Measurements from ENCODE around the gene TSPAN4. TPM values are rescaled to one million over a fixed set of nuclear protein-coding genes. Genes with fewer than 3 reads are reported as not detected.
A peak's percentile ranks its signal among the peaks of the same experiment; 100 is the strongest.

Gene TSPAN4
- total and polyA plus RNA-seq, 2 of the 13 experiments (the other 11 are each of a cell fraction or from before 2014, with no cell fraction given): 31.7 to 68.3 TPM

DNA sequence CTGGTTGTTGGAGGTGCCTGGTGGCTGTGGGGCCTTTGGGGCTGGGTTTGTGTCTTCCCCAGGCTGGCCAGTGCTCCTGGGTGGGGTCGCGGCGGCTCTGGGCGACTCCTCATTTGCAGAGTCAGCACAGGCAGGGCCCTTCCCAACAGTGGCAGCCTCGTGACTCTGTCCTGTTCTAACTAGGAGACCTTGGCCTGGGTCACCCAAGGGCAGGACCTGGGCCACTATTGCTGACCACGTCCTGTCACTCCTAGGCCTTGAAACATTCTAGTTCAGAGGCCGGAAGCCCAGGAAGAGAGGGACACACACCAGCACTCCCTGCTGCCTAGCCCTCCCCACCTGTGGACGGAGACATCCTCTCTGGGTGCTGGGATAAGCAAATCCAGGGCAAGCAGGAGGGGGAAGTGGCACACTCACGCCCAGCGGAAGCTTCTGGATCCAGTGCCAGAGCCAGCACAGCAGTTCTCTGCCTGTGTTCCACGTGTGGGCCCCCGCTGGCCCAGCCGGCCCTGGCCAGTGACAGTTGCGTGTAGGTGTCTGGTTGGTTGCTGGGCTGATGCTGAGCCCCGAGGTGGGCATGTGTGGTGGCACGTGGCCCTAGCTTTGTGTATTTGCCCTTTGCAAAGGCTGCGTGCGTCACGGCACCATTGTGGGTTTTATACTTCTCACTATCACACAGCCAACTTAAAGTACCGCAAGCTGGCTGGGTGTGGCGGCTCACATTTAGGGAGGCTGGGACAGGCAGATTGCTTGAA, 72.3 kb downstream of the TSPAN4 start (continued):
- TF ChIP-seq DPF2 (CRISPR knock-in tag; IDR thresholded peaks at IDR 0.05; ENCODE audit: borderline replicate concordance, low read depth): peak; percentile 45; the same call in 1 of the 2 replicates
- TF ChIP-seq MXD4 (CRISPR knock-in tag; IDR thresholded peaks at IDR 0.05): peak; percentile 17; the same call in 1 of the 2 replicates
- no peak for TF ChIP-seq MBD4 (IDR thresholded peaks at IDR 0.05; ENCODE audit: borderline replicate concordance, low read length)
- TF ChIP-seq ZC3H4 (CRISPR knock-in tag; IDR thresholded peaks at IDR 0.05; ENCODE audit: borderline replicate concordance): no peak
- TF ChIP-seq CREM (IDR thresholded peaks at IDR 0.05): peak; percentile 37; the same call in 1 of the 2 replicates
- no peak for TF ChIP-seq CREM (CRISPR knock-in tag; IDR thresholded peaks at IDR 0.05)
- TF ChIP-seq ZIK1 (CRISPR knock-in tag; IDR thresholded peaks at IDR 0.05; ENCODE audit: borderline replicate concordance, low read depth): peak; percentile 34; the same call in 1 of the 2 replicates
- TF ChIP-seq ZFX (CRISPR knock-in tag; IDR thresholded peaks at IDR 0.05; ENCODE audit: low read depth): peak; percentile 94
- TF ChIP-seq, protein P1, sequence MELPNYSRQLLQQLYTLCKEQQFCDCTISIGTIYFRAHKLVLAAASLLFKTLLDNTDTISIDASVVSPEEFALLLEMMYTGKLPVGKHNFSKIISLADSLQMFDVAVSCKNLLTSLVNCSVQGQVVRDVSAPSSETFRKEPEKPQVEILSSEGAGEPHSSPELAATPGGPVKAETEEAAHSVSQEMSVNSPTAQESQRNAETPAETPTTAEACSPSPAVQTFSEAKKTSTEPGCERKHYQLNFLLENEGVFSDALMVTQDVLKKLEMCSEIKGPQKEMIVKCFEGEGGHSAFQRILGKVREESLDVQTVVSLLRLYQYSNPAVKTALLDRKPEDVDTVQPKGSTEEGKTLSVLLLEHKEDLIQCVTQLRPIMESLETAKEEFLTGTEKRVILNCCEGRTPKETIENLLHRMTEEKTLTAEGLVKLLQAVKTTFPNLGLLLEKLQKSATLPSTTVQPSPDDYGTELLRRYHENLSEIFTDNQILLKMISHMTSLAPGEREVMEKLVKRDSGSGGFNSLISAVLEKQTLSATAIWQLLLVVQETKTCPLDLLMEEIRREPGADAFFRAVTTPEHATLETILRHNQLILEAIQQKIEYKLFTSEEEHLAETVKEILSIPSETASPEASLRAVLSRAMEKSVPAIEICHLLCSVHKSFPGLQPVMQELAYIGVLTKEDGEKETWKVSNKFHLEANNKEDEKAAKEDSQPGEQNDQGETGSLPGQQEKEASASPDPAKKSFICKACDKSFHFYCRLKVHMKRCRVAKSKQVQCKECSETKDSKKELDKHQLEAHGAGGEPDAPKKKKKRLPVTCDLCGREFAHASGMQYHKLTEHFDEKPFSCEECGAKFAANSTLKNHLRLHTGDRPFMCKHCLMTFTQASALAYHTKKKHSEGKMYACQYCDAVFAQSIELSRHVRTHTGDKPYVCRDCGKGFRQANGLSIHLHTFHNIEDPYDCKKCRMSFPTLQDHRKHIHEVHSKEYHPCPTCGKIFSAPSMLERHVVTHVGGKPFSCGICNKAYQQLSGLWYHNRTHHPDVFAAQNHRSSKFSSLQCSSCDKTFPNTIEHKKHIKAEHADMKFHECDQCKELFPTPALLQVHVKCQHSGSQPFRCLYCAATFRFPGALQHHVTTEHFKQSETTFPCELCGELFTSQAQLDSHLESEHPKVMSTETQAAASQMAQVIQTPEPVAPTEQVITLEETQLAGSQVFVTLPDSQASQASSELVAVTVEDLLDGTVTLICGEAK (IDR thresholded peaks at IDR 0.05): no peak
- TF ChIP-seq, protein P1 (CRISPR knock-in tag; IDR thresholded peaks at IDR 0.05): peak; percentile 64; the same call in 1 of the 2 replicates
- no peak; a peak in 1 of 4 replicates for TF ChIP-seq EP300 (IDR thresholded peaks at IDR 0.05; ENCODE audit: low read depth in 2 of 2, low read length in 2 of 2)
- TF ChIP-seq EP300 (CRISPR knock-in tag; IDR thresholded peaks at IDR 0.05; ENCODE audit: borderline replicate concordance): no peak
- peak; percentile 40; the same call in 1 of the 2 replicates for TF ChIP-seq ZNF580 (CRISPR knock-in tag; IDR thresholded peaks at IDR 0.05; ENCODE audit: borderline replicate concordance, low read depth)
- TF ChIP-seq CREB1 (IDR thresholded peaks at IDR 0.05): no peak
- no peak for TF ChIP-seq CREB1 (CRISPR knock-in tag; IDR thresholded peaks at IDR 0.05)
- no peak for TF ChIP-seq RNF219 (CRISPR knock-in tag; IDR thresholded peaks at IDR 0.05)
- TF ChIP-seq ZNF430 (CRISPR knock-in tag; IDR thresholded peaks at IDR 0.05): peak; percentile 35; the same call in 1 of the 2 replicates
- peak; percentile 40; the same call in 1 of the 2 replicates for TF ChIP-seq POLR2G (IDR thresholded peaks at IDR 0.05; ENCODE audit: low read depth, low read length)
- TF ChIP-seq SP5 (CRISPR knock-in tag; IDR thresholded peaks at IDR 0.05; ENCODE audit: borderline replicate concordance, low read depth): peak; percentile 43; the same call in 1 of the 2 replicates
